HEK293 (cell line): ENCODE data around the gene ARHGEF39.

Experiments used
- AEBP2 ChIP-seq: fragments of 450-650 bp; formaldehyde crosslinking; IDR thresholded peaks from 2 replicates; pipeline ENCODE4 v1.5.1; 2016; ENCODE audit warnings: missing biosample characterization, missing genetic modification characterization, borderline replicate concordance
- GLIS1 ChIP-seq: fragments of 450-650 bp; formaldehyde crosslinking; IDR thresholded peaks from 2 replicates; pipeline ENCODE4 v1.5.1; 2016; ENCODE audit warnings: missing biosample characterization, missing genetic modification characterization
- PATZ1 ChIP-seq: fragments of 450-650 bp; formaldehyde crosslinking; IDR thresholded peaks from 2 replicates; pipeline ENCODE4 v1.5.1; 2016; ENCODE audit warnings: missing biosample characterization, missing genetic modification characterization
- PRDM6 ChIP-seq: fragments of 450-650 bp; formaldehyde crosslinking; IDR thresholded peaks from 2 replicates; pipeline ENCODE4 v1.5.1; 2017; ENCODE audit warnings: missing biosample characterization, missing genetic modification characterization
- RBAK ChIP-seq: fragments of 450-650 bp; formaldehyde crosslinking; IDR thresholded peaks from 2 replicates; pipeline ENCODE4 v1.5.1; 2016; ENCODE audit warnings: missing biosample characterization, missing genetic modification characterization
- SP2 ChIP-seq: fragments of 450-650 bp; formaldehyde crosslinking; IDR thresholded peaks from 2 replicates; pipeline ENCODE4 v1.5.1; 2016; ENCODE audit warnings: missing biosample characterization, missing genetic modification characterization
- ZBTB10 ChIP-seq: fragments of 450-650 bp; formaldehyde crosslinking; IDR thresholded peaks from 2 replicates; pipeline ENCODE4 v1.5.1; 2016; ENCODE audit warnings: missing biosample characterization, missing genetic modification characterization
- ZBTB48 ChIP-seq: fragments of 450-650 bp; formaldehyde crosslinking; IDR thresholded peaks from 2 replicates; pipeline ENCODE4 v1.5.1; 2016; ENCODE audit warnings: missing biosample characterization, missing genetic modification characterization
- ZBTB8A ChIP-seq: fragments of 450-650 bp; formaldehyde crosslinking; IDR thresholded peaks from 2 replicates; pipeline ENCODE4 v1.5.1; 2016; ENCODE audit warnings: missing biosample characterization, missing genetic modification characterization
- ZEB2 ChIP-seq: fragments of 450-650 bp; formaldehyde crosslinking; IDR thresholded peaks from 2 replicates; pipeline ENCODE4 v1.5.1; 2016; ENCODE audit warnings: missing biosample characterization, missing genetic modification characterization
- ZFHX2 ChIP-seq: fragments of 450-650 bp; formaldehyde crosslinking; conservative IDR thresholded peaks from 2 replicates; pipeline ENCODE4 v1.5.1; 2016; ENCODE audit warnings: missing biosample characterization, missing genetic modification characterization
- ZFP37 ChIP-seq: fragments of 450-650 bp; formaldehyde crosslinking; IDR thresholded peaks from 2 replicates; pipeline ENCODE4 v1.5.1; 2016; ENCODE audit warnings: missing biosample characterization, missing genetic modification characterization
- ZFP41 ChIP-seq: fragments of 450-650 bp; formaldehyde crosslinking; IDR thresholded peaks from 2 replicates; pipeline ENCODE4 v1.5.1; 2016; ENCODE audit warnings: missing biosample characterization, missing genetic modification characterization, borderline replicate concordance
- ZNF121 ChIP-seq: fragments of 450-650 bp; formaldehyde crosslinking; IDR thresholded peaks from 2 replicates; pipeline ENCODE4 v1.5.1; 2016; ENCODE audit warnings: missing biosample characterization, missing genetic modification characterization
- ZNF239 ChIP-seq: fragments of 450-650 bp; formaldehyde crosslinking; IDR thresholded peaks from 2 replicates; pipeline ENCODE4 v1.5.1; 2016; ENCODE audit warnings: missing biosample characterization, missing genetic modification characterization
- ZNF335 ChIP-seq: fragments of 450-650 bp; formaldehyde crosslinking; conservative IDR thresholded peaks from 2 replicates; pipeline ENCODE4 v1.5.1; 2016; ENCODE audit warnings: missing biosample characterization, missing genetic modification characterization
- ZNF341 ChIP-seq: fragments of 450-650 bp; formaldehyde crosslinking; IDR thresholded peaks from 2 replicates; pipeline ENCODE4; 2016; ENCODE audit warnings: low read depth, missing biosample characterization, missing genetic modification characterization
- ZNF391 ChIP-seq: fragments of 450-650 bp; formaldehyde crosslinking; IDR thresholded peaks from 2 replicates; pipeline ENCODE4 v1.5.1; 2016; ENCODE audit warnings: low read depth, missing biosample characterization, missing genetic modification characterization, borderline replicate concordance
- ZNF398 ChIP-seq: fragments of 450-650 bp; formaldehyde crosslinking; IDR thresholded peaks from 2 replicates; pipeline ENCODE4 v1.5.1; 2017; ENCODE audit warnings: missing biosample characterization, missing genetic modification characterization
- ZNF404 ChIP-seq: fragments of 450-650 bp; formaldehyde crosslinking; IDR thresholded peaks from 2 replicates; pipeline ENCODE4 v1.5.1; 2017; ENCODE audit warnings: missing biosample characterization, missing genetic modification characterization
- ZNF48 ChIP-seq: fragments of 450-650 bp; formaldehyde crosslinking; IDR thresholded peaks from 2 replicates; pipeline ENCODE4 v1.5.1; 2016; ENCODE audit warnings: missing biosample characterization, missing genetic modification characterization
- ZNF600 ChIP-seq: fragments of 450-650 bp; formaldehyde crosslinking; IDR thresholded peaks from 2 replicates; pipeline ENCODE4 v1.5.1; 2016; ENCODE audit warnings: missing biosample characterization, missing genetic modification characterization
- ZNF645 ChIP-seq: fragments of 450-650 bp; formaldehyde crosslinking; IDR thresholded peaks from 2 replicates; pipeline ENCODE4; 2016; ENCODE audit warnings: missing biosample characterization, missing genetic modification characterization
- ZNF660 ChIP-seq: fragments of 450-650 bp; IDR thresholded peaks from 2 replicates; pipeline ENCODE4 v1.5.1; 2018; ENCODE audit warnings: missing biosample characterization, mild to moderate bottlenecking, missing genetic modification characterization
- ZNF777 ChIP-seq: fragments of 450-650 bp; formaldehyde crosslinking; IDR thresholded peaks from 2 replicates; pipeline ENCODE4 v1.5.1; 2017; ENCODE audit warnings: missing biosample characterization, missing genetic modification characterization, borderline replicate concordance
- TF ChIP-seq, protein P1 (sequence below): fragments of 450-650 bp; formaldehyde crosslinking; IDR thresholded peaks from 2 replicates; pipeline ENCODE4 v1.5.1; 2016; ENCODE audit warnings: missing biosample characterization, missing genetic modification characterization

Gene ARHGEF39

GRCh38 chr9:35658137-35658967, 6.6 kb downstream of the ARHGEF39 start, which contains the start of gene CCDC107 (continued):
- TF ChIP-seq ZBTB10 (tag by site-specific recombination): peak; percentile 77
- peak; percentile 74 for TF ChIP-seq ZBTB48 (tag by site-specific recombination)
- TF ChIP-seq GLIS1 (tag by site-specific recombination): peak; percentile 22; the same call in 1 of the 2 replicates
- TF ChIP-seq ZNF335 (tag by site-specific recombination): peak; percentile 70
- TF ChIP-seq ZNF600 (tag by site-specific recombination): peak; percentile 70; the same call in 1 of the 2 replicates
- no peak; the same call in 1 of the 2 replicates for TF ChIP-seq ZNF341 (tag by site-specific recombination)
- peak; percentile 19 for TF ChIP-seq ZFHX2
- TF ChIP-seq ZNF404 (tag by site-specific recombination): no peak
- TF ChIP-seq ZEB2 (tag by site-specific recombination): 0 out of 2 replicates have a peak, but pooled peaks have one; percentile 58
- TF ChIP-seq RBAK (tag by site-specific recombination): no peak
- no peak for TF ChIP-seq PRDM6 (tag by site-specific recombination)
- peak; percentile 78 for TF ChIP-seq PATZ1 (tag by site-specific recombination)
- TF ChIP-seq ZNF121 (tag by site-specific recombination): 0 out of 2 replicates have a peak, but pooled peaks have one; percentile 23
- peak; percentile 76; the same call in 1 of the 2 replicates for TF ChIP-seq ZNF777 (tag by site-specific recombination)
- no peak for TF ChIP-seq AEBP2 (tag by site-specific recombination)
- TF ChIP-seq, protein P1, sequence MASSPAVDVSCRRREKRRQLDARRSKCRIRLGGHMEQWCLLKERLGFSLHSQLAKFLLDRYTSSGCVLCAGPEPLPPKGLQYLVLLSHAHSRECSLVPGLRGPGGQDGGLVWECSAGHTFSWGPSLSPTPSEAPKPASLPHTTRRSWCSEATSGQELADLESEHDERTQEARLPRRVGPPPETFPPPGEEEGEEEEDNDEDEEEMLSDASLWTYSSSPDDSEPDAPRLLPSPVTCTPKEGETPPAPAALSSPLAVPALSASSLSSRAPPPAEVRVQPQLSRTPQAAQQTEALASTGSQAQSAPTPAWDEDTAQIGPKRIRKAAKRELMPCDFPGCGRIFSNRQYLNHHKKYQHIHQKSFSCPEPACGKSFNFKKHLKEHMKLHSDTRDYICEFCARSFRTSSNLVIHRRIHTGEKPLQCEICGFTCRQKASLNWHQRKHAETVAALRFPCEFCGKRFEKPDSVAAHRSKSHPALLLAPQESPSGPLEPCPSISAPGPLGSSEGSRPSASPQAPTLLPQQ: peak; percentile 31; the same call in 1 of the 2 replicates
- 0 out of 2 replicates have a peak, but pooled peaks have one; percentile 20 for TF ChIP-seq ZNF239 (tag by site-specific recombination)
- TF ChIP-seq ZNF48 (tag by site-specific recombination): no peak
- TF ChIP-seq ZBTB8A: peak; percentile 60
- TF ChIP-seq ZNF660 (tag by site-specific recombination): peak; percentile 43; the same call in 1 of the 2 replicates
- TF ChIP-seq ZFP41 (tag by site-specific recombination): no peak
- TF ChIP-seq ZNF398 (tag by site-specific recombination): no peak
- no peak for TF ChIP-seq ZNF645 (tag by site-specific recombination)
- no peak for TF ChIP-seq ZNF391 (tag by site-specific recombination)
- TF ChIP-seq SP2 (tag by site-specific recombination): peak; percentile 50
- peak; percentile 59; the same call in 1 of the 2 replicates for TF ChIP-seq ZFP37 (tag by site-specific recombination)
